Endothelial cell of hepatic sinusoid (primary cell): ENCODE data around the gene GNRH2.
"Not testable (repeated sequence)": the region's sequence is repeated elsewhere in the genome, so short reads cannot be mapped to it uniquely, and the experiment has no call there.

Source experiments
- in situ Hi-C: cut with HindIII; loops from 2 replicates; pipeline ENCODE4 v1.10.0; 2017; ENCODE audit warnings: low sequenced_read_pairs

The GNRH2 gene

GRCh38 chr20:3043322-3043721 lies at the start of gene GNRH2:
Gene GNRH2 (plus strand): TSS chr20:3043622. CDS start chr20:3044415, 793 bp downstream.
- in situ Hi-C loops, result no loop called here

- in situ Hi-C loops, result no loop called here
Observed at GRCh38 chr20:2995796-2996195, 47.6 kb upstream of the GNRH2 start.

GRCh38 chr20:2998728-2999127 lies 44.7 kb upstream of the GNRH2 start:
- in situ Hi-C loops, result no loop called here

- in situ Hi-C loops, result no loop called here
Observed at GRCh38 chr20:3000852-3001523, 42.4 kb upstream of the GNRH2 start.

GRCh38 chr20:3003416-3003815 lies 40.0 kb upstream of the GNRH2 start:
- in situ Hi-C loops, result no loop called here

- in situ Hi-C loops, result no loop called here
Observed at GRCh38 chr20:3010985-3011723, 32.3 kb upstream of the GNRH2 start.

- in situ Hi-C loops, result no loop called here
Observed at GRCh38 chr20:3011752-3012151, 31.7 kb upstream of the GNRH2 start.

- in situ Hi-C loops, result no loop called here
Observed at GRCh38 chr20:3013771-3014170, 29.7 kb upstream of the GNRH2 start.

GRCh38 chr20:3014179-3014578 lies 29.2 kb upstream of the GNRH2 start:
- in situ Hi-C loops, result no loop called here

GRCh38 chr20:3014662-3015061 lies 28.8 kb upstream of the GNRH2 start:
- in situ Hi-C loops, result no loop called here

GRCh38 chr20:3015302-3015701 lies 28.1 kb upstream of the GNRH2 start:
- in situ Hi-C loops, result not testable (repeated sequence)

GRCh38 chr20:3021327-3021726 lies 22.1 kb upstream of the GNRH2 start:
- in situ Hi-C loops, result no loop called here

- in situ Hi-C loops, result no loop called here
Observed at GRCh38 chr20:3021777-3022176, 21.6 kb upstream of the GNRH2 start.

GRCh38 chr20:3022559-3023490 lies 20.6 kb upstream of the GNRH2 start:
- in situ Hi-C loops, result not testable (repeated sequence)

- in situ Hi-C loops, result no loop called here
Observed at GRCh38 chr20:3027987-3028386, 15.4 kb upstream of the GNRH2 start.

GRCh38 chr20:3031524-3032147 lies 11.8 kb upstream of the GNRH2 start:
- in situ Hi-C loops, result no loop called here

- in situ Hi-C loops, result no loop called here
Observed at GRCh38 chr20:3032624-3033023, 10.8 kb upstream of the GNRH2 start.

GRCh38 chr20:3037654-3038053 lies 5.8 kb upstream of the GNRH2 start:
- in situ Hi-C loops, result no loop called here

GRCh38 chr20:3038454-3038853 lies 5.0 kb upstream of the GNRH2 start:
- in situ Hi-C loops, result no loop called here

- in situ Hi-C loops, result no loop called here
Observed at GRCh38 chr20:3039426-3039825, 4.0 kb upstream of the GNRH2 start.

- in situ Hi-C loops, result no loop called here
Observed at GRCh38 chr20:3040086-3040485, 3.3 kb upstream of the GNRH2 start.
